CD4-positive, alpha-beta T cell treated with Interferon gamma for 1 hour (primary cell): ENCODE data around the gene ICAM4.
"Not testable (repeated sequence)": the region's sequence is repeated elsewhere in the genome, so short reads cannot be mapped to it uniquely, and the experiment has no call there.

Experiments
- DNase-seq: peaks from one replicate; pipeline ENCODE4 v3.0.0-alpha.2; 2020

The ICAM4 gene

DNA sequence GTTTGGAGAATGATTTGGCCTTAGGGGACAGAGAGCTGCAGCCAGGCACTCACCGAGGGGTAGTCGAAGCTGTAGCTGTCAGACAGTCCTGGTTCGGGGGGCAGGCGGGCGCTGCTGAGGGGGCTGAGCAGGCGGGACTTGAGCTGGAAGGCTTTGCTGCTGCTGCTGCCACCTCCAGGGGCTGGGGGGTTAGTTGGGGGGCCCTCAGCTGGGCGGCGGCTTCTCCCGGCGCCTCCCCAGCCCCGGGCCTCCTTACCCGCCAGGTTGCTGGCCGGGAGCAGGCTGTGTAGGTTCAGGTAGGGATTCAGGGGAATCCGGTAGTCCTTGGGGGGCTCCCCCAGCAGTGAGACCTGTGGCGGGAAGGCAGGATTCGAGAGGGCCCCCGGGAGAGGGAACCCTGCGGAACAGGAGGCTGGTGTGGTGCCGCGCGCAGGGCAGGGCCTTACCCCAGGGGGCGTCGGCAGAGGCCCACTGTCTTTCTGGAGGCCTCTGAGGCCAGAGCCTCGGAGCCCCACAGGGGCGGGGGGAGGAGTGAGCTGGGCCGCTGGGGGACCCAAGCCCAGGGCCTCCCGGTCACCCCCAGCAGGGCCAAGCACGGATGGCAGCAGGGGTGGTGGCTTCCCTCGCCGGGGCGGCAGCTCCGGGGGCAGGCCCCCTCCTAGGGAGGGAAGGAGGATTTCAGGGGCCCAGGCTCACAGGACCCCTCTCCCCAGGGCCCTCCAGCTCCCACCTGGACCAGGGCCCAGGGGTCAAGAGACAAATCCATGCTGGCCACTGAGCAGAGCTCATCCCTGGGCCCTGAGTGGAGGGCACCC is 34.1 kb downstream of the ICAM4 start:
- DNase-seq = no peak

DNA sequence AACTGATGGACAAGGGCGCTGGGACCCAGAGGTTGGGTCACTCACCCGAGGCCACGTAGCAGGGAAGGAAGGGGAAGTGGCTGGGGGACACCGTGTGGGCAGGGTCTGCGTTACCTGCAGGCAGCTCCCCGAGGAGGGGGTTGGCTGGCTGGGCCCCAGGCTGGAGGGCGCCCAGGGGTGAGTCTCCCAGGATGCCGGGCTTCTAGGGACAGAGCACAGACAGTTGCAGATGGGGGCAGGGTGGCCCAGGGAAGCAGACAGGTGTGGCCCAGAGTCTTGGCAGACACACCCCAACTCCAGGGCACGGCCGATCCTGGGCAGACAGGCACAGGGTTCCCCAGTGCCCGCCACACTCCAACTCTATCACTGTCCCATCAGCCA is 34.7 kb downstream of the ICAM4 start:
- no peak for DNase-seq

DNA sequence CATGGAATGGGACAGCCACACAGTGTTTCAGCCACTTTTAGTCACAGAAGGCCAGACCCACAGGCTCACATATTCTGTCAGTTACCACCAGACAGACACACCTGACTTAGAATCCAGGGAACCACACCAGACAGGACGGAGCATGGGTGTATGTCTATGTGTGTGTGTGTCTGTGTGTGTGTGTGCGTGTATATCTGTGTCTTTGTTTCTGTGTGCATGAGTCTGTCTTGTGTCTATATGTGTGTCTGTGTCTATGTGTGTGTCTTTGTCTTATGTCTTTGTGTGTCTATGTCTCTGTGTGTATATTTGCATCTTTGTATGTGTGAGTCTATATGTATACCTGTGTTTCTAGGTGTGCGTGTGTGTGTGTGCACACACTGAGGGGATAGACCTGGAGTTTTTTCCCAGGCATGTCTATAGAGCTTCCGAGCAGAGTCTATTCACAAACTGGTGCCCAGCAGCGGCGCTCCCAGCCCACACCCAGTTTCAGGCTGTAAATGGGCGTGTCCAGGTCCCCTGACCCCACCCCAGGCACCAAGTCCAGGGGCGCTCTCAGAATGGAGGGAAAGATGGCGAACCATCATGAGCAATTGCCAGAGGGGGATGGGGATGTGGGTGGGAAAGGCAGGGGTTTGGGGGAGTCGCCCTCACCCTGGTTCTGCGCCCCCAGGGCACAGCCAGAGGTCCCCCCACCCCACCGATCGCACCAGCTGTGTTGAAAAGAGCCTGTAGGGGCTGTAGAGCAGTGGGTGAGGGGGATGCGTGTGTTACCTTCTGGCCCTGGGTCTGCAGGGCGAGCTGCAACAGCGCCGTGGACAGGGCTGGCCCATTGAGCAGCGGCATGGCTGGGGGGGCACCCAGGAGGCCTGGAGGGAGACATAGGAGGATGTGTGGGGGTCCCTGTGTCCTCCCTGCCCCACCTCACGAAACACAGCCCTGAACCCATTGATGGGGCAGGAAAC is 35.4 kb downstream of the ICAM4 start:
- no peak for DNase-seq

DNA sequence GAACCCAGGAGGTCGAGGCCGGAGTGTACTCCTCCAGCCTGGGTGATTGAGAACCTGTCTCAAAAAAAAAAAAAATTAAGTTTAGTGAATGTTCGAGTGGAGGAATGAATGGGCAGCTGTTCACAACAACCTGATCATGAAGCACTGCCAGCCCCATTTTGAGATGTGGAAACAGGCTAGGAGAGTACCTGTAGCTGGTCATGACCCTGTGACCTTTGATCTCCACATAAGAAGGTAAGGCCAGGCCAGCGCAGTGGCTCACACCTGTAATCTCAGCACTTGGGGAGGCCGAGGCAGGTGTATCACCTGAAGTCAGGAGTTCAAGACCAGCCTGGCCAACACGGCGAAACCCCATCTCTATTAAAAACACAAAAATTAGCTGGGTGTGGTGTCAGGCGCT is 39.0 kb downstream of the ICAM4 start:
- no peak for DNase-seq

DNA sequence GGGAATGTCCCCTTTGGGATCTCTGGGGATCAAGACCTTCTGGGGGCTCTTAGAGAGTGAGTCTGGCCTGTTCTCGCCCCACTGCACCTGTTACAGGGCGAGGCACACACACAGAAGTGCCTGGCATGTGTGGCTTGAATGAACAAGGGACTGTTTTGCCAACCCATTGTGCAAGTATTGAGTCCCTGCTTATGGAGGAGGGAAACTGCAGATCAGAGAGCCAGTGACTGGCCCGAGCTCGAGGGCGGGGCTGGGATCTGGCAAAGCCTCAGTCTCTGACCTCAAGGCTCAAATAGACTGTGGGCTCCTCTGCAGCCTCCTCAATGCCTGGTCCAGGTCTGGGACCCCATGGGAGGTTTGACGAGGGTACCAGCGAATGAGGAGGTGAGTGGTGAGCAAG is 41.0 kb downstream of the ICAM4 start:
- no peak for DNase-seq

DNA sequence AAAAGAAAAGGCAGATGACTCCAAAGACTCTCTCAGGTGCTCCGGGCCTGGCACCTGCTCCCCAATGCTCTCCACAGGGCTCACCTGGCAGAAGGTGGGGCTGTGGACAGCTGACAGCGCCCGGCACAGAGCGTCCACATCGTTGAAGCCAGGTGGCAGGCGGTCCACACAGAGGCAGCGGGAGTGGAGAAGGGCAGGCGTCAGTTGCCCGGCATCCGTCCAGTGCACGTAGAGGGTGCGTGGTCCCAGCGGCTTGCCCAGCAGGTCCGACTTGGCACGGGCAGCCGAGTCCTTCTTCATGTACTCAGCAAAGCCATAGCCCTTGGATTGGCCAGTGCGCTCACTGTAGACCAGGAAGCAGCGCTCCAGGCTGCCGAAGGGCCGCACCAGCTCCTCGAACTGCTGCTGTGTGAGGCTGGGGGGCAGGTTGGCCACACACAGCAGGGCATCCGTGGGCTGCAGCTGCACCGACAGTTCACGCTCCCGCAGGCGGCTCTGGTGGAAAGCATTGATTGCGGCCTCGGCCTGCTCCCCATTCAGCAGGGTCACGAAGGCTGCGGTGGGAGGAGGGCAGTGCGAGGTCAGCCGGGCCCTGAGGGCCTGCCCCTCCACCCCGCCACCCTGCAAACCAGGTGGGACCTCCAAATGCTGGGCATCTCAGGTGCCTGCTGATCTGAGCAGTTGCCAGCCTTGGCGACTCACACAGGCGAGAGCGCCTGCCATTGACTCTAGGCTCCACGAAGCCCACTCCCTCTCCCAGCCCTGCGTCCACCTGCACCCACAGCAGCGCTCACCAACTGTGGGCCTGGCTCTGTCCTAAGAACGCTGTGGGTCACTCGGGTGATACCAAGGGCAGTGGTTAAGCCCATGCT is 42.0 kb downstream of the ICAM4 start:
- no peak for DNase-seq

DNA sequence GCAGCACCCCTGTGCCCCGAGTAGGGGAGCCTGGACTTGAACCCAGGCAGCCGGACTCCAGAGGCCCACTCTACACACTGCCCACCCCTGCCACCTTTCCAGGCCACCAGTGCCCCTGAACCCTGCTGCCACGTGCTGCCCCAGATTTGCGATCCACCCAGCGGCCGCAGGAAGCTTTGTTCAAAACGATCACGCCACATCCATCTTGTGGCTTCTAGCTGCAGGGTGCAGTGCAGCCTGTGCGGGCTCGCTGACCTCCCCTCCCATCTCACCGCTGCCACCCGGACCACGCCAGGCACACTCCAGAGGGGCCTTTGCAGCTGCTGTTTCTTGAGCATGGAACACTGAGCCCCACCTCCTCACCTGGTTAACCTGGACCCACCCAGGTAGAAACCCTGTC is 42.8 kb downstream of the ICAM4 start:
- DNase-seq = no peak

DNA sequence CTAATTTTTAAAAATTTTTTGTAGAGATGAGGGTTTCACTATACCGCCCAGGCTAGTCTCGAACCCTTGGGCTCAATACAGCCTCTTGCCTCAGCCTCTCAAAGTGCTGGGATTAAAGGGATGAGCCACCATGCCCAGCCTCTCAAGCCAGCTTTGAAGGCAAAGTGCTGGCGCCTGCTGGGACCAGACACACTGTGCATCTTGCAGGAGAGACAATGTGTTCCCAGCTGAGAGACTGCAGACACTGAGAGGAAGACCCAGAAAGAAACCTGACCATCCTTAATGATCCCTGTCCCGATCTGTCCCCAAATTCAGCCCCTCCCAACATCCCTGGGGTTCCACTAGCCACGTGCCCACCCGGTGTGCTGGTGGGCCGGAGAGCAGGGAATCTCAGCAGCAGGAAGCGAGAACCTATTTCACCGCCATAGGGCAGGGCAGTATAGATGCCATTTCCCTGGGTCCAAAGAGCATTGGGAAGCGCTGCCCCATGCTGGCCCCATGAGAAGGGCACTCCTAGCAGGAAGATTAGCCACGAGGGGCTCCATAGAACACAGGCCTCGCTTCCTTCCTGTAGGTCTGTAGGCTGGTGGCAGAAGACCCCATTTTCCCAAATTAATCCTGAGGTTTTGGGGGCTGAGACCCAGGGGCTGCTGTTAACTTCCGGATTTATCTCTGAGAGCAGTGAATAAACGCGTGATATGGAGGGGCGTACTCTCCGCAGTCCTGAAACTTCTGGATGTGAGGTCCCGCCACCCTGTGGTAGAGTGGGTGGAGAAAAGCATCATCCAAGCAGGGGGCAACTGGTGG is 45.6 kb downstream of the ICAM4 start:
- DNase-seq = no peak

DNA sequence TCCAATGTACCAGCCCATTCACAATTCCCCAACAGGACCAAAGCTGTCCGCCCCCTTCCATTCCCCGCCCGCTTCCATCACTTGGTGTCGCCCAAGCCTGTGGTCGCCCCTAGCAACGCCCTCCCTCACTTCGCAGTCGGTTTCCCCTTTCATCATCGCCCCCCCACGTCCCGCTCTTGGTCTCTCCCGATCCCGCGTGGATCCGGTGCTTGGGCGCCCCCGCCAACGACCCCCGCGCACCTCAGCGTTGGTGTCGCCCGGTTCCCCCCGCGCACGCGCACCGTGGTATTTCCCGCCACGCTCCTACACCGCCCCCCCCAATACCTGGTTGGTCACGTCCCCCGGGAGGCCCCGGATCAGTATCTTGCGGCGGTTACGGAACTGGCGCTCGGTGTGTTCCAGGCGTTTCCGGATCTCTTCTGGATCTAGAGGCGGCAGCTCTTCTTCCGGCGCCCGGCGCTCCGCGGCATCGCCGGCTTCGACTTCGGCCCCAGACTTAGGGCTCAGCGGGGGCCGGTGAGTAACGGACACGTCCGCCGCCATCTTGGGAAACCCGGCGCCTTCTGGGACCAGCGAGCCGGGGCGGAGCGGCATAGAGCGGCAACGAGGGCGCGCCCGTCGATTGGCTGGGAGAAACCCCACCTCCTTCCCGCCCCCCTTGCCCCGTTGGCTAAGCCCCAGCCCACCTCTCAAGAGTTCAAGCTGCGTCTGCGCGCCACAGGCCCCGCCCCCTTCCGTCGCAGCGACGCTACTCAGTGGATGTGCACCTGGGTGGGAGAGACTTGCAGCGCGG is 46.4 kb downstream of the ICAM4 start, which contains the start of gene RAVER1:
Gene RAVER1, minus strand, starts transcription at position 565 of the 793 bp plus-strand sequence. Its CDS starts 22 bp downstream, at position 543.
- peak; percentile 97 for DNase-seq

DNA sequence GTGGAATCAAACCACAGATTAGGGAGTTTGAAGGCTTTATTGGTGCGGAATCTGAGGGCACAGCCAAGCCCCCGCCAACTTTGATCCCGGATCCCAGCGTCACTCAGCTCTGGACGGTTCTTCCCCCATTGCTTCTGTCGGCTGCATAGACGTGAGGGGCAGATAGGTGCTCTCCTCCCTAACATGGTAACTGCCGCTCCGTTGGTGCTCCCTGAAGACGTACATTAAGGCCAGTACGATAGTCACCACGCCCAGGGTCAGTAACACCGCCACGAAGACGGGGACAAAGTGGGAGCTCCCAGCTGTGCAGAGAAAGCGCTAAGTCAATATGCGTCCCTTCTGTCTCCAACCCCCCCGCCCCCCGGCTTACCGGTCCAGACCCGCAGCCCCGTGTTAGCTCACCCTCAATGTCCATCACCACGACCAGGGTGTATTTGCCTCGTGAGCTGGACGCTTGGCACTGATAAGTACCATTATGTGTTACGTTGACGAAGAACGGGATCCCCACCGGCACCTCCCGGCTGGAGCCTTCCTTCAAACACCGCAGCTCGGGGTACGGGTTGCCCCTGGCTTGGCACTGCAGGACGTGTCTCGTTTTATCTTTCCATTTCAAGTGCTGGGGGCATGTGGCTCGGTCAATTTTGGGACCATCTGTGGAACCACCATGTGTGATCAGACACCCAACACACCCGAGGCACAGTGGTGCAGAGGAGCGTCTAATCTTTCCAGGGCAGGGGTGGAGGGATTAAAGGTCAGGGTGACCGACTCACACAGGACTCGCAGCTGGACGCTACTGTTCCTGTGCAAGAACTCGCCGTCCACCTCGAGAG is 47.2 kb downstream of the ICAM4 start:
- no peak for DNase-seq

DNA sequence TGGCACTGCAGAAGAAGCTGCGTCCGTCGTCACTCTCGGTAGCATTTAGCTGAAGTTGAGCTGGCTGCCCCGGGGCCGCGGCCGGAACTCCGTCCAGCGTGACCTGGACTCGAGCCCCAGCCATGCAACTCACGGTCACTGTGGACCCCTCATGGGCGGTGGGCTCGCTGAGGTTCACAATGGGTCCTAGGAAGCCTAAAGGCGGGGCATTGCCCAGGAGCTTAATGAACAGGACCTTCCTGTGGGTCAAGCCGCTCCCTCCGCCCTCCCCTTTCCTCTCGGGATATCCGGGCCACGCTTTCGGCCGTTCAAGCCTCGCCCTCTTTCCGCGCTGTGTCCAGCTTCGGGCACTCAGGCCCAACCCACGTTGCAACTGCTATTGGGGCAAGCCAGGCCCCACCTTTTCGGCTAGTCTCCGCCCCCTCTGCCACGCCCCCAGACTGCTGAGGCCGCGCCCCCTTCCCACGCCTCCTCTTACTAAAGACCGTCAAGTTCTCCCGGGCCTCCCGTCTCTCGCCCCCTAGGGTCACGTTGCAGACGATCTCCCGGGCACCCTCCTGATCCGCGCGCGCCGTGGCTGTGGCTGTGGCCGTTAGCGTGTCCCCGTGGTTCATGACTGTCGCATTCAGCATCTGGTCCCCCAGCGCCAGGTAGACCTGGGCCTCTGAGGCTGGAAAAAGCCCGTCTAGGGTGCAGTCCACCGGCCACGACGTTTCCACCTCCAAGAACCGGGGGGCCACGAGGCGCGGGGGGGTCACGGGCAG is 48.0 kb downstream of the ICAM4 start:
- peak; percentile 22 for DNase-seq

DNA sequence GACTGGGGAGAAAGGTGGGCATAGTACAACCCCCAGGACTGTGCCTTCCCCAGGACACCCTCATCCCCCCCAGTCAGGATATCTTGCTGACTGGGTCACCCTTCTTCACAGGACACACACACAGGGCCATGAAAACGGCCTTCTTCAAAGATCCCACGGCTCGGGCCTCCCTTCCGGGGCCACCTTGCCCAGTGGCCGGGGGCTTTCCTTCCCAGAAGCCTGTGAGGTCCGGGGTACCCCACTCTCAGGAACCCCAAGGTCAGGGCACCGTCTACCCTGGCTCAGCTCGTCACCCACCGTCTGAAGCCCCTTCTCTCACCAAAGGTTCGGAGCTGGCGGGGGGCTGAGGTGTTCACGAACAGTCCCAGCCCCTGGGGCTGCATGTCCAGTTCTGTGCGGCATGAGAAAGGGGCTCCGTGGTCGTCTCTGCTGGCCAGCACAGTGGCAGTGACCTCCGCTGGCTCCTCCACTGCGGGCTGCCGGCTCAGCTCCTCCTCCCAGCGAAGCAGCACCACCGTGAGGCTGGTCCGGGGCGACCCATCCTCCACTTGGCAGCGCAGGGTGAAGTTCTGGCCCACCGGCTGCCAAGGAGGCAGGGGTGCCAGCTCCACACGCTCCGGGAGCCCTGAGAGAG is 48.7 kb downstream of the ICAM4 start:
- DNase-seq = no peak

DNA sequence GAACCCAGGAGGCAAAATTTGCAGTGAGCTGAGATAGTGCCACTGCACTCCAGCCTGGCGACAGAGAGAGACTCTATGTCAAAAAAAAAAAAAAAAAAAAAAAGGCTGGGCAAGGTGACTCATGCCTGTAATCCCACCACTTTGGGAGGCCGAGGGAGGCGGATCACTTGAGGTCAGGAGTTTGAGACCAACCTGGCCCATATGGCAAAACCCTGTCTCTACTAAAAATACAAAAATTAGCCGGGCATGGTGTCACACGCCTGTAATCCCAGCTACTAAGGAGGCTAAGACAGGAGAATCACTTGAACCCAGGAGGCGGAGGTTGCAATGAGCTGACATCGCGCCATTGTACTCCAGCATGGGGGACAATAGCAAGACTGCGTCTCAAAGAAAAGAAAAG is 50.0 kb downstream of the ICAM4 start:
- not testable (repeated sequence) for DNase-seq
